B cell (primary cell): ENCODE results near the gene PKNOX1.
"Not testable (repeated sequence)": the region's sequence is repeated elsewhere in the genome, so short reads cannot be mapped to it uniquely, and the experiment has no call there.

ENCODE experiments used
- EZH2 ChIP-seq: IDR thresholded peaks from 2 replicates; pipeline ENCODE4 v1.6.1; 2012; ENCODE audit warnings: borderline replicate concordance, low read depth, mild to moderate bottlenecking, moderate library complexity, low read length; ENCODE audit not compliant: insufficient read depth, poor library complexity, severe bottlenecking
- TF ChIP-seq, protein P1 (sequence below): fragments of 200-600 bp; IDR thresholded peaks from one replicate; pipeline ENCODE4 v1.8.0; 2022; ENCODE audit warnings: antibody characterized with exemption, mild to moderate bottlenecking

DNA sequence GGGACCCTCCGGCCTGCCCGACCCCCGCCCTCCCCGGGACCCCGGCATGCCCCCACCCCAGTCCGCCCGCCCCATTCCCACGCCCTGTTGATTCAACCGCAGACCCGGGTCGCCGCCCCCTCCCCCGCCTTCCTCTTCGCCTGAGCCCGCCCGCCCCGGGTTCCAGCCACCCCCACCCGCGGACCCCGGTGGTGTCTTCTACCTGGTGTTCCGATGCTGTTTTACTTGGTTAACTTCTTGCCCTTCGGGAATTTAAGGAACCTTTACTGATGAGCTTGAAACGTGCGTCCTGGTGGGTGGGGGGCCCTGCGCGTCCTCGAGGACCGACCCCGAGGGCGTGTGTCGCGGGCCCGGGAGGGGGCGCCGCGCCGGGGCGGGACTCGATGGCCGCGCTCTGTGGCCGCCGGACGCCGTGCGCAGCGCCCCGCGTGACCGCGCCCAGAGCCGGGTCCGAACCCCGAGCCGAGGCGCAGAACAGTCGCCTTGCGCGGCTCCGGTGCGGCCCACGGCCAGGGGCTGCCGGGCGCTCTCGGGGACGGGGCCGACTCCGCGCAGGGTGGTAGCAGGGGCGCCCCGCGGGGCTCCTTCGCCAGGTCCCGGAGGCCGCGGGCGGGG is 101.8 kb downstream of the PKNOX1 start:
- TF ChIP-seq, protein P1, sequence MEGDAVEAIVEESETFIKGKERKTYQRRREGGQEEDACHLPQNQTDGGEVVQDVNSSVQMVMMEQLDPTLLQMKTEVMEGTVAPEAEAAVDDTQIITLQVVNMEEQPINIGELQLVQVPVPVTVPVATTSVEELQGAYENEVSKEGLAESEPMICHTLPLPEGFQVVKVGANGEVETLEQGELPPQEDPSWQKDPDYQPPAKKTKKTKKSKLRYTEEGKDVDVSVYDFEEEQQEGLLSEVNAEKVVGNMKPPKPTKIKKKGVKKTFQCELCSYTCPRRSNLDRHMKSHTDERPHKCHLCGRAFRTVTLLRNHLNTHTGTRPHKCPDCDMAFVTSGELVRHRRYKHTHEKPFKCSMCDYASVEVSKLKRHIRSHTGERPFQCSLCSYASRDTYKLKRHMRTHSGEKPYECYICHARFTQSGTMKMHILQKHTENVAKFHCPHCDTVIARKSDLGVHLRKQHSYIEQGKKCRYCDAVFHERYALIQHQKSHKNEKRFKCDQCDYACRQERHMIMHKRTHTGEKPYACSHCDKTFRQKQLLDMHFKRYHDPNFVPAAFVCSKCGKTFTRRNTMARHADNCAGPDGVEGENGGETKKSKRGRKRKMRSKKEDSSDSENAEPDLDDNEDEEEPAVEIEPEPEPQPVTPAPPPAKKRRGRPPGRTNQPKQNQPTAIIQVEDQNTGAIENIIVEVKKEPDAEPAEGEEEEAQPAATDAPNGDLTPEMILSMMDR = not testable (repeated sequence)
- TF ChIP-seq EZH2 = not testable (repeated sequence)
